IMR-90 (cell line): ENCODE data around the gene SPSB4. TPM values are rescaled to one million over a fixed set of nuclear protein-coding genes. Genes with fewer than 3 reads are reported as not detected.

Experiments
- ATAC-seq: fragments of 200-7000 bp; cut with Tn5 transposase; 2 replicates; pipeline ENCODE4 v1.9.1; 2020; ENCODE audit warnings: low read depth, mild to moderate bottlenecking, moderate library complexity
- BruUV-seq: library from RNA; stranded (reverse); fragments of 400-500 nt; replicated peaks from 2 replicates; lab custom pipeline; 2021; lab: Mats Ljungman, UMichigan
- CTCF ChIA-PET: fragments of 300-600 bp; formaldehyde crosslinking; extraction: SDS; loops from one replicate; lab custom pipeline; 2021; ENCODE audit warnings: antibody characterized with exemption; lab: Yijun Ruan, JAX
- POLR2A ChIA-PET: fragments of 300-600 bp; sonication (Branson Sonifier 250); formaldehyde crosslinking; loops from one replicate; lab custom pipeline; 2022; ENCODE audit warnings: antibody characterized with exemption; ENCODE audit not compliant: unreplicated experiment; lab: Charles Lee
- DNase-seq: peaks from one replicate; pipeline ENCODE4 v3.0.0; 2013
- H2AFZ ChIP-seq: replicated peaks from 2 replicates; pipeline ENCODE3; 2013; ENCODE audit warnings: low read length, mild to moderate bottlenecking; ENCODE audit not compliant: poor library complexity
- H2AK5ac ChIP-seq: 2 replicates; pipeline ENCODE4 v1.6.1; 2013; ENCODE audit warnings: low read depth, low read length, inconsistent platforms
- H2AK9ac ChIP-seq: replicated peaks from 2 replicates; pipeline ENCODE3; 2013; ENCODE audit warnings: mild to moderate bottlenecking, low read depth, low read length, moderate library complexity; ENCODE audit not compliant: poor library complexity
- H2BK120ac ChIP-seq: 2 replicates; pipeline ENCODE4 v1.6.1; 2013; ENCODE audit warnings: low read depth, low read length, inconsistent platforms
- H2BK15ac ChIP-seq: 3 replicates; pipeline ENCODE4 v1.6.1; 2013; ENCODE audit warnings: low read depth, low read length, inconsistent platforms
- H2BK20ac ChIP-seq: 2 replicates; pipeline ENCODE4 v1.6.1; 2013; ENCODE audit warnings: low read depth, mild to moderate bottlenecking, inconsistent platforms, low read length, moderate library complexity
- H2BK5ac ChIP-seq: 2 replicates; pipeline ENCODE4 v1.6.1; 2013; ENCODE audit warnings: mild to moderate bottlenecking, low read depth, low read length, inconsistent platforms; ENCODE audit not compliant: poor library complexity, severe bottlenecking
- H3K14ac ChIP-seq: replicated peaks from 2 replicates; pipeline ENCODE4 v1.6.1; 2013; ENCODE audit warnings: low read depth, low read length, inconsistent platforms
- H3K18ac ChIP-seq: 2 replicates; pipeline ENCODE4 v1.6.1; 2013; ENCODE audit warnings: low read depth, low read length, control low read depth
- H3K23ac ChIP-seq: 2 replicates; pipeline ENCODE4 v1.6.1; 2013; ENCODE audit warnings: low read depth, low read length, inconsistent platforms
- H3K27ac ChIP-seq: 2 replicates; pipeline ENCODE4 v1.5.1; 2013; ENCODE audit warnings: mild to moderate bottlenecking, control low read depth, low read length; ENCODE audit not compliant: insufficient read depth
- H3K27me3 ChIP-seq: 2 replicates; pipeline ENCODE4 v1.6.1; 2013; ENCODE audit warnings: low read length; ENCODE audit not compliant: control insufficient read depth, insufficient read depth
- H3K36me3 ChIP-seq: 2 replicates; pipeline ENCODE4 v1.6.1; 2013; ENCODE audit warnings: low read length, mixed read lengths; ENCODE audit not compliant: control insufficient read depth, insufficient read depth
- H3K4ac ChIP-seq: 2 replicates; pipeline ENCODE4 v1.6.1; 2013; ENCODE audit warnings: low read depth, low read length, inconsistent platforms
- H3K4me1 ChIP-seq: 2 replicates; pipeline ENCODE4 v1.6.1; 2013; ENCODE audit warnings: low read length, mixed read lengths; ENCODE audit not compliant: control insufficient read depth, insufficient read depth
- H3K4me2 ChIP-seq: 2 replicates; pipeline ENCODE4 v1.6.1; 2013; ENCODE audit warnings: low read depth, mild to moderate bottlenecking, control low read depth, low read length, moderate library complexity
- H3K4me3 ChIP-seq: 2 replicates; pipeline ENCODE4 v1.5.1; 2013; ENCODE audit warnings: low read depth, mild to moderate bottlenecking, control low read depth, low read length, moderate library complexity; ENCODE audit not compliant: insufficient read depth
- H3K56ac ChIP-seq: 2 replicates; pipeline ENCODE4 v1.6.1; 2013; ENCODE audit warnings: low read length, inconsistent platforms; ENCODE audit not compliant: insufficient read depth; ENCODE audit errors: extremely low read depth
- H3K79me1 ChIP-seq, 2 experiments: 2 replicates each; pipeline ENCODE4 v1.6.1; 2013; ENCODE audit warnings: low read length in 2 of 2, inconsistent platforms in 1 of 2, low read depth in 1 of 2
- H3K9ac ChIP-seq: 2 replicates; pipeline ENCODE4 v1.6.1; 2013; ENCODE audit warnings: low read depth, low read length, control low read depth
- H3K9me1 ChIP-seq: 2 replicates; pipeline ENCODE4 v1.6.1; 2013; ENCODE audit warnings: low read length, inconsistent platforms; ENCODE audit not compliant: insufficient read depth
- H3K9me3 ChIP-seq: 2 replicates; pipeline ENCODE4 v1.6.1; 2013; ENCODE audit warnings: low read length; ENCODE audit not compliant: control insufficient read depth, insufficient read depth
- H4K20me1 ChIP-seq: 2 replicates; pipeline ENCODE4 v1.6.1; 2013; ENCODE audit warnings: low read length, inconsistent platforms; ENCODE audit not compliant: insufficient read depth
- H4K5ac ChIP-seq: 2 replicates; pipeline ENCODE4 v1.6.1; 2013; ENCODE audit warnings: mild to moderate bottlenecking, low read depth, low read length, control low read depth
- H4K8ac ChIP-seq, 2 experiments: 2 replicates each; pipeline ENCODE4 v1.6.1; 2013; ENCODE audit warnings: low read depth in 2 of 2, low read length in 2 of 2, control low read depth in 1 of 2, inconsistent platforms in 1 of 2
- H4K91ac ChIP-seq: 2 replicates; pipeline ENCODE4 v1.6.1; 2013; ENCODE audit warnings: low read depth, low read length, inconsistent platforms; ENCODE audit not compliant: insufficient read depth
- BHLHE40 ChIP-seq: fragments of 150-350 bp; IDR thresholded peaks from 2 replicates; pipeline ENCODE4 v1.6.1; 2016; ENCODE audit warnings: mild to moderate bottlenecking, low read depth, low read length
- CEBPB ChIP-seq: IDR thresholded peaks from 2 replicates; pipeline ENCODE4 v1.6.1; 2012; ENCODE audit warnings: low read depth, low read length, improper control_type of control experiment
- CHD1 ChIP-seq: IDR thresholded peaks from 2 replicates; pipeline ENCODE4 v1.6.1; 2012; ENCODE audit warnings: low read depth, low read length, improper control_type of control experiment
- CTCF ChIP-seq: conservative IDR thresholded peaks from 2 replicates; pipeline ENCODE4 v1.5.1; 2012; ENCODE audit warnings: mild to moderate bottlenecking, low read depth, low read length, improper control_type of control experiment
- ELK1 ChIP-seq: fragments of 150-350 bp; IDR thresholded peaks from 2 replicates; pipeline ENCODE4 v1.6.1; 2016; ENCODE audit warnings: low read depth, mild to moderate bottlenecking, low read length, moderate library complexity, borderline replicate concordance
- FOS ChIP-seq: fragments of 150-350 bp; IDR thresholded peaks from 2 replicates; pipeline ENCODE4 v1.6.1; 2016; ENCODE audit warnings: low read depth, low read length
- MAFK ChIP-seq: IDR thresholded peaks from 2 replicates; pipeline ENCODE4 v1.6.1; 2012; ENCODE audit warnings: low read depth, low read length, improper control_type of control experiment
- MAZ ChIP-seq: IDR thresholded peaks from 2 replicates; pipeline ENCODE4 v1.6.1; 2012; ENCODE audit warnings: low read depth, mild to moderate bottlenecking, low read length, improper control_type of control experiment, moderate library complexity, borderline replicate concordance
- MXI1 ChIP-seq: IDR thresholded peaks from 2 replicates; pipeline ENCODE4 v1.6.1; 2012; ENCODE audit warnings: low read depth, mild to moderate bottlenecking, low read length, moderate library complexity, borderline replicate concordance
- NFE2L2 ChIP-seq: fragments of 150-350 bp; IDR thresholded peaks from 2 replicates; pipeline ENCODE4 v1.6.1; 2016; ENCODE audit warnings: low read depth, mild to moderate bottlenecking, low read length
- POLR2A ChIP-seq: IDR thresholded peaks from 2 replicates; pipeline ENCODE4 v1.6.1; 2012; ENCODE audit warnings: mild to moderate bottlenecking, low read depth, low read length
- RAD21 ChIP-seq: IDR thresholded peaks from 2 replicates; pipeline ENCODE4 v1.6.1; 2012; ENCODE audit warnings: low read length, improper control_type of control experiment
- RCOR1 ChIP-seq: IDR thresholded peaks from 2 replicates; pipeline ENCODE4 v1.6.1; 2012; ENCODE audit warnings: mild to moderate bottlenecking, low read length, improper control_type of control experiment; ENCODE audit not compliant: insufficient replicate concordance
- RFX5 ChIP-seq: IDR thresholded peaks from 2 replicates; pipeline ENCODE4 v1.8.0; 2012; ENCODE audit warnings: low read depth, mild to moderate bottlenecking, low read length, moderate library complexity
- SMC3 ChIP-seq: fragments of 150-350 bp; IDR thresholded peaks from 2 replicates; pipeline ENCODE4 v1.6.1; 2016; ENCODE audit warnings: low read depth, mild to moderate bottlenecking, antibody characterized with exemption, low read length, moderate library complexity
- USF2 ChIP-seq: fragments of 150-350 bp; IDR thresholded peaks from 2 replicates; pipeline ENCODE4 v1.6.1; 2017; ENCODE audit warnings: mild to moderate bottlenecking, antibody characterized with exemption, low read length, low read depth
- WGBS, 2 experiments: methylation state at CpG; one replicate each; pipeline versions ENCODE4 v1.1.5 to v1.1.7; 2013; ENCODE audit warnings: missing lambda C conversion rate in 2 of 2; ENCODE audit not compliant: insufficient read length in 1 of 2; ENCODE audit errors: extremely low coverage in 2 of 2; 5-methylcytosine and 5-hydroxymethylcytosine counted together
- dilution Hi-C: fragments of 300-500 bp; cut with HindIII; formaldehyde crosslinking; loops from one replicate; pipeline ENCODE4 v1.14.3; 2018; ENCODE audit warnings: low sequenced_read_pairs; ENCODE audit not compliant: unreplicated experiment
- in situ Hi-C: fragments of 300-500 bp; cut with MboI; formaldehyde crosslinking; loops from 3 replicates; pipeline ENCODE4 v1.14.3; 2019; ENCODE audit warnings: low sequenced_read_pairs, inconsistent platforms, mixed read lengths
- intact Hi-C: fragments of 100-400 bp; cut with micrococcal nuclease; formaldehyde crosslinking; loops from 2 replicates; pipeline ENCODE4 v1.10.0; 2022
- polyA plus RNA-seq, 3 experiments: library from polyadenylated mRNA; depleted of rRNA; stranded (reverse); fragments of >200 nt; gene quantifications; 2 replicates each; pipeline ENCODE4 v1.2.3, GENCODE V29; 2012; ENCODE audit warnings: low replicate concordance in 1 of 3
- total RNA-seq: library from RNA; depleted of rRNA; stranded (reverse); fragments of >200 nt; gene quantifications from 2 replicates; pipeline ENCODE4 v1.2.3, GENCODE V29; 2012

SPSB4 gene
- total and polyA plus RNA-seq, 2 of the 4 experiments (the other 2 are of a cell fraction): not detected

- Histone ChIP-seq H3K4me1 (no peaks in the 10 kb centered on the region), H3K79me1 (no peaks in the 10 kb centered on the region), H3K4ac (no peak overlapping the region), H2AFZ (no peak overlapping the region), H3K27ac (no peak overlapping the region), H4K5ac (no peak overlapping the region), H3K27me3 (peaks cover 5% of the 10 kb centered on the region; the same call in 1 of the 2 replicates), H3K9me3 (no peaks in the 10 kb centered on the region), H2AK5ac (no peak overlapping the region), H2BK120ac (no peak overlapping the region), H2BK15ac (no peak overlapping the region), H3K9ac (no peak overlapping the region), H2BK5ac (no peak overlapping the region), H3K4me2 (no peak overlapping the region), H4K20me1 (no peaks in the 10 kb centered on the region), H3K56ac (no peak overlapping the region), H3K36me3 (no peaks in the 10 kb centered on the region), H4K91ac (no peak overlapping the region), H3K18ac (no peak overlapping the region), H2AK9ac (no peak overlapping the region), H4K8ac (no peak overlapping the region), H3K9me1 (no peaks in the 10 kb centered on the region), H3K14ac (no peak overlapping the region), H2BK20ac (no peak overlapping the region), H3K4me3 (no peak overlapping the region), H3K23ac (no peak overlapping the region)
- in situ Hi-C loops: no loop called here
- dilution Hi-C loops: no loop called here
- WGBS, 2 experiments: 71% methylated on average over 4 of the region's 9 CpGs; no CpG with 5 or more reads in 1 of the 2 experiments
- ATAC-seq: no peak
- CTCF ChIA-PET: no interaction called here
- BruUV-seq: no TSS peak
- intact Hi-C loops: no loop called here
- POLR2A ChIA-PET: no interaction called here
- no peak for TF ChIP-seq USF2
- no peak for TF ChIP-seq BHLHE40
- no peak for TF ChIP-seq FOS
- TF ChIP-seq RFX5: no peak
- no peak for TF ChIP-seq RCOR1
- no peak for TF ChIP-seq NFE2L2
- no peak for TF ChIP-seq CTCF
- no peak for TF ChIP-seq CHD1
- no peak for TF ChIP-seq RAD21
- no peak for TF ChIP-seq MAZ
- no peak for TF ChIP-seq POLR2A
- no peak for TF ChIP-seq SMC3
- no peak for TF ChIP-seq CEBPB
- TF ChIP-seq ELK1: no peak
- no peak for TF ChIP-seq MAFK
- no peak for TF ChIP-seq MXI1
- no peak for DNase-seq
Measured at GRCh38 chr3:141127344-141128125, 76.4 kb downstream of the SPSB4 start.
